Measurements from ENCODE around the gene MAML2. TPM values are rescaled to one million over a fixed set of nuclear protein-coding genes. Genes with fewer than 3 reads are reported as not detected.

Gene MAML2
- total RNA-seq, 4 donors from 2014 or later = 17.6 to 31.6 (median 25.8) TPM

DNA sequence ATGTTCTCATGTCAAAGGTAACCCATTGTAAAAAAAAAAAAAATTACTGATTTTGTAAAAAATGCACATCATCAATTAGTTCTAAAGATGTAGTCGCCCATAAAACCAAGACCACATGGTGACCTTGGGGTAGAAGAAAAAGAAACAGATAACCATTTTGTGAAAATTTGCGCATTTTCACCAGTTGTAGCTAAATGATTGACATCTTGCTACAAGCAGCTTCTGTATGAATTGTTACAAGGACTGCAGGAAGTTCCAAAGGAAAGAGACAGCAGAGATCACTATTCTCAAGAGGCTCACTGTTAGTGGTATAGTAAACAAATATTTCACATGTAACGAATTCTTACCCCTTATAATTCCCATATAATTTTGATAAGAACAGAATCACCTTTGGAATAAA, 48.7 kb downstream of the MAML2 start:
- DNase-seq (ENCODE audit: low spot score in 2 of 2) = no peak
- no peak overlapping the region for H3K4me3 ChIP-seq (ENCODE audit: low read depth, poor library complexity, severe bottlenecking)
- intact Hi-C loops (cut with DNase I; ENCODE audit: low total_unique reads) = no loop called here
- 58 to 64% methylated on average over 3 of the region's 3 CpGs for WGBS, 2 donors
- no peak for TF ChIP-seq POLR2A (IDR thresholded peaks at IDR 0.05)
- TF ChIP-seq, protein P1, sequence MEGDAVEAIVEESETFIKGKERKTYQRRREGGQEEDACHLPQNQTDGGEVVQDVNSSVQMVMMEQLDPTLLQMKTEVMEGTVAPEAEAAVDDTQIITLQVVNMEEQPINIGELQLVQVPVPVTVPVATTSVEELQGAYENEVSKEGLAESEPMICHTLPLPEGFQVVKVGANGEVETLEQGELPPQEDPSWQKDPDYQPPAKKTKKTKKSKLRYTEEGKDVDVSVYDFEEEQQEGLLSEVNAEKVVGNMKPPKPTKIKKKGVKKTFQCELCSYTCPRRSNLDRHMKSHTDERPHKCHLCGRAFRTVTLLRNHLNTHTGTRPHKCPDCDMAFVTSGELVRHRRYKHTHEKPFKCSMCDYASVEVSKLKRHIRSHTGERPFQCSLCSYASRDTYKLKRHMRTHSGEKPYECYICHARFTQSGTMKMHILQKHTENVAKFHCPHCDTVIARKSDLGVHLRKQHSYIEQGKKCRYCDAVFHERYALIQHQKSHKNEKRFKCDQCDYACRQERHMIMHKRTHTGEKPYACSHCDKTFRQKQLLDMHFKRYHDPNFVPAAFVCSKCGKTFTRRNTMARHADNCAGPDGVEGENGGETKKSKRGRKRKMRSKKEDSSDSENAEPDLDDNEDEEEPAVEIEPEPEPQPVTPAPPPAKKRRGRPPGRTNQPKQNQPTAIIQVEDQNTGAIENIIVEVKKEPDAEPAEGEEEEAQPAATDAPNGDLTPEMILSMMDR (IDR thresholded peaks at IDR 0.05) = no peak

DNA sequence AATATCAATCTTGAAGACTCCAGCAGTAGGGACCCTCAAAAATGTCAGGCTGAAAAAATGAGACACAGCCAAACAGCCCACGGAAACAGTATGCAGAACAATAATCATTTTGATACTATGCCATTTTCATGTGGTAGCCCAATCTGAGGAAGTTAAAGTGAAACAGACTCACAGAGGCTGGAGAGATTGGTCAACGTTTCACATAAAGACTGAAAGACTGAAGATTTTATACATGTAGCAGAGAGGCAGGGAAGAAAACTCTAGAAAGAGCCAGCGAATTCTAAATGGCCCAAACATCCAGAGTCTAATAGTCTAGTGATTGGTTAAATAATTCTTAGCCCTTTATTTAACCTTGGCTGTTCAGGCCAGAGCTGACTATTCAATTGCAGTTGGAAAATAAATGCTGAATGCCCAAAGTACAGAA, 49.4 kb downstream of the MAML2 start:
- DNase-seq (ENCODE audit: low spot score in 2 of 2) = no peak
- H3K4me3 ChIP-seq (ENCODE audit: low read depth, poor library complexity, severe bottlenecking) = no peak overlapping the region
- 13 to 15% methylated on average over 3 of the region's 3 CpGs for WGBS, 2 donors
- TF ChIP-seq, protein P1 (IDR thresholded peaks at IDR 0.05) = no peak
- TF ChIP-seq POLR2A (IDR thresholded peaks at IDR 0.05) = no peak
- intact Hi-C loops (cut with DNase I; ENCODE audit: low total_unique reads) = no loop called here

DNA sequence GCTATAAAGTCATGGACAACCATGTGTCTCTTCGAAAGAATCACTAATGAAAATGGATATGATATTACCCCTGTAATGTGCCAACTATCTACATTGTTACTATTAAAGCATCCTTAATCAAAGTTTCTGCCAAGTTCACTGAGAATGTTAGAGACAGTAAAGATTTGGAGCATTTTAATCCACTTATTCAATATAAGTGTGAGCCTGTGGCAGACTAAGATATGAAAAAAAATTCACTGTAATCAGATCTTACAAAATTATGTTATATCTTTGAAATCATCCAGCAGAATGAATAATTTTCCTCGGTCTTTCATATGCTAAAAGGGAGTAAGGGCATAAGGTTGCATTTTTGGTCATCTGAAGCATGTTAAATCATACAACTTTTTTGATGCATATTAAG, 49.9 kb downstream of the MAML2 start:
- intact Hi-C loops (cut with DNase I; ENCODE audit: low total_unique reads) = no loop called here
- no peak overlapping the region for H3K4me3 ChIP-seq (ENCODE audit: low read depth, poor library complexity, severe bottlenecking)
- WGBS, 2 donors = 57 to 64% methylated on average over 2 of the region's 2 CpGs
- DNase-seq (ENCODE audit: low spot score in 2 of 2) = no peak
- TF ChIP-seq, protein P1 (IDR thresholded peaks at IDR 0.05) = no peak
- no peak for TF ChIP-seq POLR2A (IDR thresholded peaks at IDR 0.05)

DNA sequence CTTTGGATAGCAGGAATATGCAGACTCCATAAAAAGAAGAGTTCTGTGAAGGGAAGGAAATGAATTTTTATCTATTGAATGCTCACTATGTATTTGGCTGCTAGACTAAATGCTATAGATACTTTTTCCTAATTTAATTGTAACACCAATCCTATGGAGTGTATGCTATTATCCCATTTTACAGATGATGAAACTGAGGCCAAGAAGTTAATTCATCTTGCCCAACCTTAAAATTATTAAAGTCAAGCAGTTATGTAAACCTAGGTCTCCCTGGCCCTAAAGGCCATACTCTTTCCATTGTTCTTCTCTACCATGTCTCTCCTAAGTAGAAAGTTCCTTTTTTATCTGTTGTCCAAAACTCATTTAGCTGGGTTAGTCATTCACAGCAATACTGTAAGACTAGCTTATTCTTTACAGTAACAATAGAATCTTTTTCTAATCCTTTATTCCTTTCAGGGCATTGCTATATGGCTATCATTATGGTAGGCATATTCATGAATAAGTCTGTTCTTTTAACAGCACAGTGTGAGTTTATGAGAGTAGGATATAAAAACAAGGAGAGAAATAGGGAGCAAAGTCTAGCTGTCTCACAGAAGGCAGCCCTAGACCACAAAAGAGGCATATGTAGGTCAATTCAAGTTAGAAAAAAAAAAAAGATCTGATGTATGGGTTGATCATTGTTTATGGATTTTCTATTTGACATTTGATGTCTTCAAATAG, 50.5 kb downstream of the MAML2 start:
- intact Hi-C loops (cut with DNase I; ENCODE audit: low total_unique reads) = no loop called here
- TF ChIP-seq, protein P1 (IDR thresholded peaks at IDR 0.05) = no peak
- TF ChIP-seq POLR2A (IDR thresholded peaks at IDR 0.05) = no peak
- no peak overlapping the region for H3K4me3 ChIP-seq (ENCODE audit: low read depth, poor library complexity, severe bottlenecking)
- DNase-seq (ENCODE audit: low spot score in 2 of 2) = no peak

DNA sequence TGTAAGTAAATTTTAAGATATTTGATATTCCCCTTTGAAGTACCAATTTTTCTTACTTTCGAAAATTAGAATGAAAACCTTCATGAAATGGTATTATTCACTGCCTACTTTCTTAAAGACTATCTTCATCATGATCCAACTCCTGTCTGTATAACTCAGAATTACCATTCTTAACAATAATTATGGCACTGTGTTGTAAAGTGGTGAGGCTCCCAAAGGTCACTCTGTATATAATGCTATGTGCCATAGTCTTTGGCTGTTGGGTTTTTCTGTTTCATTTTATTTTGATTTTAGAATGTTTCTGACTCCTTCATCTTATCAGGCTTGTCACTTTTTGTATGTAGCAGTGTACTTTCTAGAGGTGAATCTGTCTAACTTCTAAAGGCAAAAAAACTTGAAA, 52.4 kb downstream of the MAML2 start:
- no peak for TF ChIP-seq POLR2A (IDR thresholded peaks at IDR 0.05)
- TF ChIP-seq, protein P1 (IDR thresholded peaks at IDR 0.05) = no peak
- intact Hi-C loops (cut with DNase I; ENCODE audit: low total_unique reads) = no loop called here
- 95 to 98% methylated on average over 1 of the region's 1 CpG for WGBS, 2 donors
- no peak overlapping the region for H3K4me3 ChIP-seq (ENCODE audit: low read depth, poor library complexity, severe bottlenecking)
- DNase-seq (ENCODE audit: low spot score in 2 of 2) = no peak

DNA sequence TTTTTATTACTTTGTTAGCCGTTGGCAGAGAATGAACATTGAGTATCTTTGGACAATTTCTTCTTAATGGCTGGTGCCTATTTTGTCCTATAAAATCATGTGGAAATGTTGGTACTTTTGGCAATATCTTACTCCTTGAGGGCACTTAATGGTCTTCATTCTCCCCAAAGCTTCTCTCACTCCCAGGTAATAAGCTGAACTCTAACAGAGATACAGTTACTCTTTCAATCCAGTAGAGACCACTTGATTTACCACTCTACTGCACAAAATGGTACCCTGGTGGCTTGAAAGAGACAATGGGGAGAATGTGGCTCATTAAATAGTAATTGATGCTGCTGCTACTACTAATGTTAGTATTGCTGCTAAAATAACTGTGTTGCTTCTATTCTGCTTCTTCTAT, 53.0 kb downstream of the MAML2 start:
- intact Hi-C loops (cut with DNase I; ENCODE audit: low total_unique reads) = no loop called here

More for the DNA sequence above, 53.0 kb downstream of the MAML2 start:
- 77 to 82% methylated on average over 1 of the region's 1 CpG for WGBS, 2 donors
- no peak overlapping the region for H3K4me3 ChIP-seq (ENCODE audit: low read depth, poor library complexity, severe bottlenecking)
- TF ChIP-seq, protein P1 (IDR thresholded peaks at IDR 0.05) = no peak
- TF ChIP-seq POLR2A (IDR thresholded peaks at IDR 0.05) = no peak
- no peak for DNase-seq (ENCODE audit: low spot score in 2 of 2)
